GM23248 (cell line): ENCODE measurements around the gene CHCHD5. TPM values are rescaled to one million over a fixed set of nuclear protein-coding genes. Genes with fewer than 3 reads are reported as not detected.
A peak's percentile ranks its signal among the peaks of the same experiment; 100 is the strongest.

Experiments used
- DNase-seq: peaks from one replicate; pipeline ENCODE4 v3.0.0-alpha.2; 2015
- H2AFZ ChIP-seq: fragments of 200-600 bp; sonication (generic); 2 replicates; pipeline ENCODE4 v1.6.1; 2016; ENCODE audit warnings: antibody characterized with exemption
- H3F3A ChIP-seq: fragments of 200-600 bp; sonication (generic); 2 replicates; pipeline ENCODE4 v1.6.1; 2016; ENCODE audit warnings: mild to moderate bottlenecking, antibody characterized with exemption, mixed run types; ENCODE audit not compliant: insufficient read depth
- H3K27ac ChIP-seq: fragments of 200-600 bp; sonication (generic); 2 replicates; pipeline ENCODE4 v1.5.1; 2016; ENCODE audit warnings: mild to moderate bottlenecking
- H3K27me3 ChIP-seq: fragments of 200-600 bp; sonication (generic); replicated peaks from 2 replicates; pipeline ENCODE4 v1.6.1; 2016; ENCODE audit warnings: mild to moderate bottlenecking; ENCODE audit not compliant: insufficient read depth
- H3K36me3 ChIP-seq: fragments of 200-600 bp; sonication (generic); 2 replicates; pipeline ENCODE4 v1.6.1; 2016; ENCODE audit warnings: low read depth, mild to moderate bottlenecking
- H3K4me1 ChIP-seq: fragments of 200-600 bp; sonication (generic); 2 replicates; pipeline ENCODE4 v1.6.1; 2016; ENCODE audit warnings: mild to moderate bottlenecking; ENCODE audit not compliant: insufficient read depth
- H3K4me2 ChIP-seq: fragments of 200-600 bp; sonication (generic); one replicate; pipeline ENCODE4 v1.6.1; 2016; ENCODE audit warnings: mild to moderate bottlenecking; ENCODE audit not compliant: unreplicated experiment
- H3K4me3 ChIP-seq: fragments of 200-600 bp; sonication (generic); 2 replicates; pipeline ENCODE4 v1.5.1; 2016; ENCODE audit warnings: mild to moderate bottlenecking
- H3K79me2 ChIP-seq: fragments of 200-600 bp; sonication (generic); 2 replicates; pipeline ENCODE4 v1.6.1; 2016; ENCODE audit warnings: mild to moderate bottlenecking; ENCODE audit not compliant: insufficient read depth
- H3K9ac ChIP-seq: fragments of 200-600 bp; sonication (generic); 2 replicates; pipeline ENCODE4 v1.6.1; 2016; ENCODE audit warnings: mild to moderate bottlenecking
- H3K9me2 ChIP-seq: fragments of 200-600 bp; sonication (generic); 2 replicates; pipeline ENCODE4 v1.6.1; 2016; ENCODE audit warnings: mixed run types, mild to moderate bottlenecking, moderate library complexity; ENCODE audit not compliant: insufficient read depth
- H3K9me3 ChIP-seq: fragments of 200-600 bp; sonication (generic); one replicate; pipeline ENCODE4 v1.6.1; 2017; ENCODE audit warnings: low read depth
- H4K20me1 ChIP-seq: fragments of 200-600 bp; sonication (generic); 2 replicates; pipeline ENCODE4 v1.6.0; 2016; ENCODE audit not compliant: insufficient read depth
- EZH2 ChIP-seq: fragments of 200-600 bp; sonication (generic); IDR thresholded peaks from 2 replicates; pipeline ENCODE4 v1.6.1; 2018; ENCODE audit warnings: antibody characterized with exemption, mild to moderate bottlenecking; ENCODE audit not compliant: insufficient read depth, poor library complexity, severe bottlenecking
- EZH2phosphoT487 ChIP-seq: fragments of 200-600 bp; sonication (generic); IDR thresholded peaks from 2 replicates; pipeline ENCODE4 v1.6.1; 2018; ENCODE audit warnings: antibody characterized with exemption, moderate library complexity, mild to moderate bottlenecking, low read depth; ENCODE audit not compliant: insufficient read depth
- WGBS, 2 experiments: methylation state at CpG; one replicate each; pipeline ENCODE4 v1.1.6; 2015 to 2017; ENCODE audit warnings: low lambda C conversion rate in 2 of 2, low coverage in 1 of 2; ENCODE audit errors: missing lambda C conversion rate in 2 of 2; 5-methylcytosine and 5-hydroxymethylcytosine counted together
- in situ Hi-C: fragments of 300-500 bp; cut with MboI; formaldehyde crosslinking; loops from 2 replicates; pipeline ENCODE4 v1.15.0; 2020
- polyA plus RNA-seq: library from polyadenylated mRNA; unstranded; fragments of >200 nt; fragmentation: Nextera tagmentation; extraction: Ambion mirVana; gene quantifications from 2 replicates; pipeline ENCODE4 v1.2.1, GENCODE V29; 2016
- total RNA-seq: library from RNA; depleted of rRNA; stranded (reverse); fragments of >200 nt; shearing (Covaris generic); gene quantifications from 2 replicates; pipeline ENCODE4 v1.2.3, GENCODE V29; 2014

CHCHD5 gene
- total and polyA plus RNA-seq, 2 experiments from 2014 or later: 9.5 to 55.4 TPM

DNA sequence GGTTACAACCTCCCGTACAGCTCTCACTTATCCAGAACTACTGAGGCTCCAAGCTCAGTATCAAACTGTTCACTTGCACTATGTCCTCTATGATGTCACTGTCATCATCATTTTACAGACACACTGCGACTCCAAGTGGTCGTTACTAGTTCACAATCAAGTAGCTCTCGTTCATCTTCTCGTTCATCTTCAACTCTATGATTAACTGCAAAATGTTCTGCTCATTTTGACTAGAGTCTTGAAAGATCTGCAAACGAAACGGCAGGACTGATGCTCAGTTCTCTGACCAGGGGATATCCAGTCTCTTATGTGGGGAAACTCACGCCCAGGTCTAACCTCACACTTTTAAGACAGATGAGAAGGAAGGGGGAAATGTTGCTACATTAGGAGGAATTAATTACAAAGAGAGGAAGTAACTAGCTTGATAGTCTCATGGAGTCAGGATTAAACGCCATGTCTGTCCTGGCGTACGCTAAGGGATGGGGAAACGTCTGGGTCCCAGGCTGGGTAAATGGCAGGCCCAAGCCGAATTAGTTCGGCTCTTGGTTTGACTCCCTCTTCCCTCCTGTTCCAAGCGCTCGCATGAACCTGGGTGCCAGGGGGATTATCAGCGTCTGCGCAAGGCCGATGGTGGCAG lies 794 bp upstream of the CHCHD5 start:
- in situ Hi-C loops: no loop called here

DNA sequence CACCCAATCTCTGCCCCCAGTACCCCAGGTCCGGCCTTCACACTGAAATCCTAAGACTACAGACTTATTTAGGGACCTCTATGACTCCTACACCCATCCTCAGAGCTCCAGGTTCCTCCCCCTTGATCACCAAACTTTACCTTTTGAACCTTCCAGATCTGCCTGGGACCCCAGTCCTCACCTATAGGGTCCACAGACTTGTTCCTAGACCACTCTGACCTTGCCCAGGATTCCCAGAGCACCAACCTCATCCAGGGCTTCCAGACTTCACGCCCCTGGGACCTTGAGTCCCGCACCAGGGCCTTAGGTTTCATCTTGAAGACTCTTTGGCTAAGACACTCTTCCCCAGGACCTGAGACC lies 462 bp downstream of the CHCHD5 start:
- in situ Hi-C loops: no loop called here
- H3K4me1 ChIP-seq: peaks cover 26% of the 10 kb centered on the region
- no peak for TF ChIP-seq EZH2
- TF ChIP-seq EZH2phosphoT487: no peak

More for the DNA sequence above, 794 bp upstream of the CHCHD5 start:
- Histone ChIP-seq H3K9ac (peak overlapping the region; percentile 92), H3K9me2 (no peaks in the 10 kb centered on the region), H3K4me2 (peak overlapping the region; percentile 99), H2AFZ (peak overlapping the region; percentile 92), H4K20me1 (no peaks in the 10 kb centered on the region), H3K9me3 (no peaks in the 10 kb centered on the region), H3K79me2 (peaks cover 23% of the 10 kb centered on the region), H3K4me1 (peaks cover 37% of the 10 kb centered on the region), H3F3A (peaks cover 40% of the 10 kb centered on the region), H3K36me3 (no peaks in the 10 kb centered on the region), H3K4me3 (peak overlapping the region; percentile 80), H3K27me3 (no peaks in the 10 kb centered on the region), H3K27ac (peak overlapping the region; percentile 97)
- WGBS, 2 experiments: 13 to 20% methylated on average over 19 of the region's 19 CpGs
- TF ChIP-seq EZH2 (no peak), EZH2phosphoT487 (no peak)
- peak; percentile 57 for DNase-seq

DNA sequence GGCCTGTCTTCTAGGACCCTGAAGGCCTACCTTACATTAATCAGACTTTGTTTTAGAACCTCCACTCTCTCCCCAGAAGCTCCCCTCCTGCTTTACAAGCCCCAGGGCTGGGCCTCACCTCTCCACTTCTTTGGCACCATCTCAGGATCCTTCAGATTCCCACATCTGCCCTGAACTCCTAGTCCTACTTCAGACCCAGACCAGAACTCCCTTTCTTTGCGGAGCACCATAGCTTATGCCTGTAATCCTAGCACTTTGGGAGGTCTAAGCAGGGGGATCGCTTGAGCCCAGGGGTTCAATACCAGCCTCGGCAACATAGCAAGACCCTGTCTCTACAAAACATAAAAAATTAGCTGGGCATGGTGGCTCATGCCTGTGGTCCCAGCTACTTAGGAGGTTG lies 991 bp downstream of the CHCHD5 start:
- no peaks in the 10 kb centered on the region for H3K9me3 ChIP-seq
- peak overlapping the region; percentile 92 for H3K9ac ChIP-seq
- H3K4me1 ChIP-seq: peaks cover 26% of the 10 kb centered on the region
- peaks cover 22% of the 10 kb centered on the region for H3F3A ChIP-seq
- no peak for DNase-seq
- H3K79me2 ChIP-seq: peaks cover 23% of the 10 kb centered on the region
- peak overlapping the region; percentile 99 for H3K4me2 ChIP-seq
- 95 to 97% methylated on average over 3 of the region's 3 CpGs for WGBS, 2 experiments
- H3K27ac ChIP-seq: peak overlapping the region; percentile 97
- no peaks in the 10 kb centered on the region for H3K27me3 ChIP-seq
- H3K9me2 ChIP-seq: no peaks in the 10 kb centered on the region
- no peak for TF ChIP-seq EZH2
- in situ Hi-C loops: no loop called here
- peak overlapping the region; percentile 80 for H3K4me3 ChIP-seq
- peak overlapping the region; percentile 92; the same call in 1 of the 2 replicates for H2AFZ ChIP-seq
- no peaks in the 10 kb centered on the region for H4K20me1 ChIP-seq
- no peaks in the 10 kb centered on the region for H3K36me3 ChIP-seq

More for the DNA sequence above, 462 bp downstream of the CHCHD5 start:
- Histone ChIP-seq H3K9me2 (no peaks in the 10 kb centered on the region), H2AFZ (peak overlapping the region; percentile 92), H3K27ac (peak overlapping the region; percentile 97), H3K9ac (peak overlapping the region; percentile 92), H4K20me1 (no peaks in the 10 kb centered on the region), H3K79me2 (peaks cover 23% of the 10 kb centered on the region), H3K4me2 (peak overlapping the region; percentile 99), H3K4me3 (peak overlapping the region; percentile 80), H3K36me3 (no peaks in the 10 kb centered on the region), H3K9me3 (no peaks in the 10 kb centered on the region), H3K27me3 (no peaks in the 10 kb centered on the region), H3F3A (peaks cover 27% of the 10 kb centered on the region)
- DNase-seq: no peak
- 65 to 67% methylated on average over 3 of the region's 3 CpGs for WGBS, 2 experiments

DNA sequence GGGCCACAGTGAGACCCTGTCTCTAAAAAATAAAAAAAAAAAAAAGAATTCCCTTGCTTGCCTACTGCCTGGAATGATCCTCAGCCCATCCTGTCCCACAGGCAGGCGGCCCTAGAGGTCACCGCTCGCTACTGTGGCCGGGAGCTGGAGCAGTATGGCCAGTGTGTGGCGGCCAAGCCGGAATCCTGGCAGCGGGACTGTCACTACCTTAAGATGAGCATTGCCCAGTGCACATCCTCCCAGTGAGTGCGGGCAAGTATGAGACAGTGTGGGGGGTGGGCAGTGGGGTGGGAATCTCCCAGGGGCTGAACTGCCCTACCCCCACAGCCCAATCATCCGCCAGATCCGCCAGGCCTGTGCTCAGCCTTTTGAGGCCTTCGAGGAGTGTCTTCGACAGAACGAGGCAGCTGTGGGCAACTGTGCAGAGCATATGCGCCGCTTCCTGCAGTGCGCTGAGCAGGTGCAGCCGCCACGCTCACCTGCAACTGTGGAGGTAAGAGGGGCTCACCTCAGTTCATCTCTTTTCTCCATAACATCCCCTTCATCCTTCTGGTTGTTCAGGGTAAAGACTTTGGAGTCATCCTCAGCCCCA lies 1.6 kb downstream of the CHCHD5 start:
- no peaks in the 10 kb centered on the region for H3K27me3 ChIP-seq
- 97 to 100% methylated on average over 10 to 17 of the region's 18 CpGs for whole genome bisulfite sequencing, 2 experiments
- H3K9me2 ChIP-seq: no peaks in the 10 kb centered on the region
- H3F3A ChIP-seq: peaks cover 21% of the 10 kb centered on the region
- H3K9me3 ChIP-seq: no peaks in the 10 kb centered on the region
- H3K4me1 ChIP-seq: peaks cover 26% of the 10 kb centered on the region
- TF ChIP-seq EZH2 (no peak), EZH2phosphoT487 (no peak)
- H3K9ac ChIP-seq: no peak overlapping the region
- H2AFZ ChIP-seq: no peak overlapping the region
- H3K79me2 ChIP-seq: peaks cover 23% of the 10 kb centered on the region
- no peak overlapping the region for H3K4me2 ChIP-seq
- no peak overlapping the region for H3K4me3 ChIP-seq
- in situ Hi-C loops: no loop called here
- no peak overlapping the region for H3K27ac ChIP-seq
- H4K20me1 ChIP-seq: no peaks in the 10 kb centered on the region
- no peak for DNase-seq
- H3K36me3 ChIP-seq: no peaks in the 10 kb centered on the region
